ENCODE measurements around the gene GBGT1.

GBGT1 gene

DNA sequence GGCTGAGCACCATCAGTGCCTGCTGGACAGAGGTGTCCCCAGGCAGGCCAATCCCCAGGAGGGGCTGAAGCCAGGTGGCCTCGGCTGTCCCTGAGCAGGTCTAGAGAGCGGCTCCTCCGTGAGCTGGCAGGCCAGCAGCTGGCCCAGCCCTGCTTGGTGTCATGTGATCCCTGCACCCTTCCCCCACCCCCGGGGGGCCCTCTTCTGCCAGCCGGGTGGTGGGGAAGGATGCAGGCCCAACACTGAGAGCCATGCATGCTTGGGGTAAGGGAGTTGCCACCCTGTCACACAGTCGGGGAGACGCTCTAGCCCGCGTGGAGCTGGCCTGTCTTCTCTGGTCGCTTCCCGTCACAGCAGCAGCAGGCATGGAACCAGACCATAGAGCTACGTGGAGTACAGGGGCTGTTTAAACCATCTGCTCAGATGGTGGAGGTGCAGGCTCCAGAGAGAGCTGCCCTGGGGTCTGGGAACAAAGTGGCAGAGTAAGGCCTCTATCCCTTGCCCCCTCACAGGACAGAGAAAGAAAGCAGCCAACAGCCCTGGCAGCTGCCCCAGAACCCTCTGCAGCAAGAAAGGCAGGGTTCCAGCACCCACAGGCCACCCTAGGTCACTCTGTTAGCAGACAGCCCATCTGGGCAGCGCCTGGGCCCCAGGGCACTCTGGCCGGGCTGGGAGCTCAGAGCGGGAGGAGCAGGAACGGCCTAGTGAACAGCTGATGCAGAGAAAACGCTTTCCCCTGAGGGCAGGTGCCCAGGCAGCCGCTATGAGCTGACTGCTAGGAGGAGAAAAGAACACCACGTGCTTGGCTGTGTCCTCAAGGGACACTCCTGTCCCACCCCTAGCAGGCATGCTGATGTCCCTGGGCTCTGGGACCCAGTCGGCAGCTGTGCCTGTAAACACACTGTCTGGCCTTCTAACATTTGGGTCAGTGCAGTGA lies 49.5 kb downstream of the GBGT1 start:
- no peak for DNase-seq (ENCODE audit: low read depth, low spot score)

GRCh38 chr9:133113163-133113948 lies 50.4 kb downstream of the GBGT1 start:
- no peak for DNase-seq (ENCODE audit: low read depth, low spot score)

DNA sequence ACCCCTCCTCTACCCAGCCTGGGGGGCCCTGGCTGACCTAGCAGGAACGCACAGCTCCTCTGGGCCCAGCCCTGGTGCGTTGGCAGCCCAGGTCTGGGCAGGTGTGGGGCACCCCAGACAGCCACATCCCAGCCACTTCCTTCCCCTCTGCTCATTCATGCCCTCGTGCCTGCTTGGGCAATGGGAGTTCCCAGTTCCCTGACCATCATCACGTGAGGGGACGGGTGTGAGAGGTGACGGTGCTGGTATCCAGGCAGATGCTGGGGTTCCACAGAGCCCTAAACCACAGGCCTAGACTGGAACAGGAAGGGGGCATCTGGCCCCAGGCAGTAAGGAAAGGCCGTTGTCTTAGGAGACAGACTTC lies 51.1 kb downstream of the GBGT1 start:
- DNase-seq (ENCODE audit: low read depth, low spot score) = no peak

- DNase-seq (ENCODE audit: low read depth, low spot score) = no peak
Observed at GRCh38 chr9:133111808-133112662, 51.7 kb downstream of the GBGT1 start.

DNA sequence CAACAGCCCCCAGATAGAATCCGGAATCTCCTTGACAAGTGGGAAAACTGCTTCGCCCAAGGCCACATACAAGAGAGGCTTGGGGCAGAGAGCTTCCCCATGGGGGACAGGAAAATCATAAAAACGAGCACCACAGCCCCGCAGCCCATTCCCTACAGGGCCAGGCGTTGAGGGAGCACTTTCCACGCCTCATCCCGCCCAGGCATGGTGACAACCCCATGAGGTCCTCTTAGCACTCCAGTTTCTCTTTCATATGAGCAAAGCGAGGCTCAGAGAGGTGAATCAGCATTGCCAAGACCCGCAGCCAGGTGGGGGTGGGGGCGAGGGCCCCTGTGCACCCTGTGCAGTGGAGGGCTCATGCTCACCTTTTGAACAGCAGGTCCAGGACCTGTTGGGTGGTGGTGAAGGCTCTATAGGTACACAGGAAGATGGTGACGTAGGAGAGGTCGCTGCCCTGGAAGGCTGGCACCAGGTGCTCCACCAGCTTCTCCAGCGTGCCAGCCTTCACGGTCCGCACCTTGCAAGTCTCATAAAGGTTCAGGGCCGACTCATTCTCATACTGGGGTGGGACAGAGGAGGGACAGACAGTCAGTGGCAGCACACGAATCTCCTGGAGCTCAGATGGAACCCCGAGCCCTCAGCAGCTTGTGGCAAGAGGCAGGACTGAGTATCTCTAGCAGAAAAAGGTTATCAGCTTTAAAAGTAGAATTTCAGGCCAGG lies 53.6 kb downstream of the GBGT1 start:
- DNase-seq (ENCODE audit: low read depth, low spot score) = no peak

GRCh38 chr9:133108794-133109641 lies 54.7 kb downstream of the GBGT1 start:
- no peak for DNase-seq (ENCODE audit: low read depth, low spot score)

DNA sequence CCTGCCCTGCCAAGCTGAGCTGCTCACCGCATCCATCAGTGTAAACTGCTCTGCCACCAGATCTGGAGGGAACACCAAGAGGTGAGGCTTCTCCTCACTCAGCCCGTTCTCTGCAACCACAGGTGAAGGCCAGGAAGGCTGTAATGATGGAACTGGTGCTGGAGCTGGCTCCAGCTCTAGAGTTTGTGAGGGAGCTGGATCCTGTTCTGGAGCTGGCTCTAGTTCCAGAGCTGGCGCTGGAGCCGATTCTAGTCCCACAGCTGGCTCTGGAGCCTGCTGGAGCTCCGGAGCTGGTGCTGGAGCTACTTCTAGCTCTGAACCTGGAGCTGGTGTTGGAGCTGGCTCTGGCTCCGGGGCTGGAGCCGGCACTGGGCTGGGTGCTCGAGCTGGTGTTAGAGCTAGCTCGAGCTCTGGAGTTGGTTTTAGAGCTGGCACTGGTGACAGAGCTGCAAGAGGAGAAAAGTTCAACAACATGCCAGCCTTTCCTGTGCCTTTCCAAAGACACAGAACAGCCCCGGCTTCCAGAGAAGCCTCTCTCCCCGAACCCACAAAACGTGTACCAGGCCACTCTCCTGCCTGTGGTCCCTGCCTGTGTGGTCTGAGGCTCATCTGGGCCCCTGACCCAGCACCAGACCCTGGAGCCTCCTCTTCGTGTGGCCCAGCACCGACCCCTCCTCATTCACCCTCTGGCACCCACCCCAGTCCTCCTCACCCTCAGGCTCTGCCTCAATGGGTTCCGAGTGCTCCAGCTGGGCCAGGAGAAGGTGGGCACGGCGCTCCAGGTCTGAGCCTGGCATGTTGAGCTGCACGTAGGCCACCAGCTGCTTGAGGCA lies 55.5 kb downstream of the GBGT1 start:
- no peak for DNase-seq (ENCODE audit: low read depth, low spot score)

GRCh38 chr9:133107245-133107722 lies 56.4 kb downstream of the GBGT1 start:
- DNase-seq (ENCODE audit: low read depth, low spot score) = no peak

DNA sequence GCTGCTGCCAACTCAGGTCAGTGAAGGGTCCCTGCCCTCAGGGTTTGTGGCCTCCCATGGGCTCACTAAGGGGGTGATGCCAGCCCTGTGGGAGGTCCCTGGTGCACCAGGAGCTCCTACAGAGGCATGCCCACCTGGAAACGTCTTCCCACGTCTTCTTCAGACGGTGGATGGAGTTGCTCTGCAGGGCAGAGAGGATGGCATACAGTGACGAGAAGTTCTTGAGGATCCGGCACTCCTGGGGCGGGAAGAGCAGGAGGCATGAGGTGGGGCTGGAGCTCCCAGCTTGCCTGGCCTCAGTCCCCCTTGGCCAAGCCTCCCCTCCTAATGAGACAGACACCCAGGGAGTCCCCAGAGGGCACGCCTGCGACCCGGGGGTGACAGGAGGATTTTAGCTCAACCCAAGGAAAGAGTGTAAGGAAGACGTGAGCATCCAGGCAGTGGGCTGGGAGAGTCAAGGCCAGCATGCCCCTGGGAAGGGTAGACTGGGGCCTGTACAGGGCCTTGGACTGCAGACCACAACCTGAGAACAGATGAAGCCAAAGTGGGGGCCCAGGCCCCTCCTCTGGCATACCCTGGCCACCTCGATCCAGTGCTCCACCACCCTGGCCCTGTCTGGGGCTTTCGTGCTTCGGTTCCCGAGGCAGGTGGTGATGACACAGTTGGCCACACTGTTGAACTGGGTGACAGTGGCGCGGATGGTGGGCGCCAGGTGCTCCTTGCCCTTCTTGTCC lies 57.0 kb downstream of the GBGT1 start:
- no peak for DNase-seq (ENCODE audit: low read depth, low spot score)

GRCh38 chr9:133105461-133105770 lies 58.3 kb downstream of the GBGT1 start:
- no peak for DNase-seq (ENCODE audit: low read depth, low spot score)

- DNase-seq (ENCODE audit: low read depth, low spot score) = no peak
Observed at GRCh38 chr9:133104718-133105460, 58.8 kb downstream of the GBGT1 start.

DNA sequence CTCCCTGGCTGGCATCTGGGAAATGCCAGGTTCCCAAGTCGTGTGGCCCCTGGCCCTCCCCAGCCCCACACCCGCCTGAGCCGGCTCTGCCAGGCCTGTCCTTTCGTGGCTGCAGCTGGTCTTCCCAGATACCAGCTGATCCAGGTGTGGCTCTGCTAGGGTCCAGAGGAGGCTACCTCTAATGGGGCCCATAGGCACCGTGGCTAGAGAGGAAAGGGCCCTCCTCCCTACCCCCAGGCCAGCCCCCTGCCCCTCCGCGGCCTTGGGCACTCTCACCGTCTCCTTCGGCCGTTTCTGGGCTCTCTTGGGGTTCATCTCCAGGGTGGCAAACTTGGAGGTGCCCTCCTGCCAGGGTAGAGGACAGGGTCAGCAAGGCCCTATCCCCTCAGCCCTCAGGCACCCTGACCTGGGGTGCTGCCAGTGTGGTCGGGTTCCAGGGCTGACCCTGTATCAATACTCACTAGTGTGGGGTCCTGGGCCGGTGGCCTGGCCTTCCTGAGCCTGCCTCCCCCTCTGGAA lies 59.7 kb downstream of the GBGT1 start:
- no peak for DNase-seq (ENCODE audit: low read depth, low spot score)

GRCh38 chr9:133103183-133103986 lies 60.3 kb downstream of the GBGT1 start:
- no peak for DNase-seq (ENCODE audit: low read depth, low spot score)

Data from smooth muscle cell of the brain vasculature (primary cell).